Stomach (tissue), 9 donors: ENCODE measurements around the gene AP5Z1. TPM values are rescaled to one million over a fixed set of nuclear protein-coding genes. Genes with fewer than 3 reads are reported as not detected.

Experiments used
- DNase-seq, 2 donors: peaks; one replicate each; pipeline versions ENCODE4 v3.0.0 to v3.0.0-alpha.2; 2013 to 2019
- H3K27ac ChIP-seq, 5 donors: fragments of 200-600 bp in 4 of 5; sonication (generic) in 4 of 5; one replicate each; pipeline ENCODE4 v1.5.1; 2013 to 2019; ENCODE audit warnings: mild to moderate bottlenecking in 1 of 5, moderate library complexity in 1 of 5
- H3K27me3 ChIP-seq, 3 donors: fragments of 200-600 bp; sonication (generic); one replicate each; pipeline ENCODE4 v1.5.1; 2017 to 2019; ENCODE audit warnings: mixed run types in 1 of 3
- H3K36me3 ChIP-seq, 4 donors: fragments of 200-600 bp; sonication (generic); 1 replicate in 3 of 4; 2 replicates in 1 of 4; pipeline ENCODE4 v1.5.1; 2016 to 2019
- H3K4me1 ChIP-seq, 4 donors: fragments of 200-600 bp; sonication (generic); one replicate each; pipeline ENCODE4 v1.5.1; 2016 to 2019
- H3K4me3 ChIP-seq, 4 donors: fragments of 200-600 bp; sonication (generic) in 3 of 4; one replicate each; pipeline ENCODE4 v1.5.1; 2016 to 2019; ENCODE audit warnings: mild to moderate bottlenecking in 1 of 4
- H3K9me3 ChIP-seq, 4 donors: fragments of 200-600 bp; sonication (generic); one replicate each; pipeline ENCODE4 v1.5.1; 2016 to 2019
- CTCF ChIP-seq, 7 experiments: fragments of 450-650 bp in 4 of 7; fragments of 200-600 bp in 3 of 7; sonication (generic) in 3 of 7; IDR thresholded peaks; one replicate each; pipeline ENCODE4 v1.5.1; 2016 to 2019; ENCODE audit warnings: antibody characterized with exemption in 7 of 7, control low read depth in 2 of 7, mild to moderate bottlenecking in 1 of 7
- EP300 ChIP-seq: sonication (generic); formaldehyde crosslinking; IDR thresholded peaks from one replicate; pipeline ENCODE4 v1.6.1; 2017; ENCODE audit warnings: antibody characterized with exemption
- POLR2A ChIP-seq, 4 donors: fragments of 450-650 bp; IDR thresholded peaks; one replicate each; pipeline ENCODE4 v1.6.1; 2016; ENCODE audit warnings: antibody characterized with exemption in 4 of 4, control low read depth in 2 of 4, mild to moderate bottlenecking in 1 of 4, moderate library complexity in 1 of 4
- POLR2AphosphoS5 ChIP-seq, 3 donors: sonication (generic); formaldehyde crosslinking; IDR thresholded peaks; one replicate each; pipeline ENCODE4 v1.6.1; 2016; ENCODE audit warnings: antibody characterized with exemption in 3 of 3
- WGBS, 5 donors: extraction: QIAGEN DNeasy Blood & Tissue Kit in 3 of 5; methylation state at CpG; one replicate each; pipeline versions ENCODE4 v1.1.5 to v1.1.7; 2013 to 2018; 5-methylcytosine and 5-hydroxymethylcytosine counted together
- intact Hi-C: fragments of 100-400 bp; cut with DNase I; formaldehyde crosslinking; loops from one replicate; pipeline ENCODE4 v1.15.1; 2023; ENCODE audit warnings: low total_unique reads
- polyA plus RNA-seq, 3 donors: library from polyadenylated mRNA; stranded (reverse); fragments of 200-250 nt; gene quantifications; one replicate each; pipeline ENCODE4 v1.2.3, GENCODE V29; 2013
- total RNA-seq, 5 donors: library from RNA; depleted of rRNA; stranded (reverse); fragments of >200 nt; gene quantifications; one replicate each; pipeline versions ENCODE4 v1.1.0 to v1.2.3, GENCODE V29; 2014 to 2016
- donor health status: healthy with polysubstance abuse.
- donor health status: Bipolar disorder and iron deficiency.
- donor health status: healthy.

Gene AP5Z1
- total and polyA plus RNA-seq, 8 donors = 11.6 to 140 (median 42.3) TPM

GRCh38 chr7:4760952-4761351 lies 14.5 kb upstream of the AP5Z1 start:
- Histone ChIP-seq H3K36me3 (peaks cover 76 to 100% (median 94%) of the 10 kb centered on the region in 4 donors), H3K27ac (no peak overlapping the region), H3K9me3 (no peaks in the 10 kb centered on the region), H3K4me1 (peaks cover 0 to 5% (median 0%) of the 10 kb centered on the region in 4 donors), H3K27me3 (no peaks in the 10 kb centered on the region), H3K4me3 (no peak overlapping the region)
- no peak for DNase-seq
- TF ChIP-seq EP300 (no peak), POLR2AphosphoS5 (IDR thresholded peaks at IDR 0.05) (no peak), CTCF (IDR thresholded peaks at IDR 0.05) (no peak), POLR2A (IDR thresholded peaks at IDR 0.05) (no peak)
- 94 to 98% (median 96%) methylated on average over 9 to 26 of the region's 26 CpGs for WGBS, 5 donors
- intact Hi-C loops = no loop called here

GRCh38 chr7:4762121-4763055 lies 13.0 kb upstream of the AP5Z1 start:
- Histone ChIP-seq H3K36me3 (peaks cover 64 to 98% (median 88%) of the 10 kb centered on the region in 4 donors), H3K27ac (no peak overlapping the region), H3K27me3 (no peaks in the 10 kb centered on the region), H3K4me1 (peaks cover 0 to 13% (median 0%) of the 10 kb centered on the region in 4 donors), H3K4me3 (no peak overlapping the region), H3K9me3 (no peaks in the 10 kb centered on the region)
- WGBS, 5 donors = 85 to 95% (median 93%) methylated on average over 45 to 54 of the region's 54 CpGs
- intact Hi-C loops = no loop called here
- no peak for TF ChIP-seq POLR2AphosphoS5 (IDR thresholded peaks at IDR 0.05)
- TF ChIP-seq POLR2A (IDR thresholded peaks at IDR 0.05) = no peak
- DNase-seq = no peak

GRCh38 chr7:4763091-4763793 lies 12.2 kb upstream of the AP5Z1 start:
- no peaks in the 10 kb centered on the region for H3K27me3 ChIP-seq
- H3K4me3 ChIP-seq = no peak overlapping the region
- no peak for DNase-seq
- no peaks in the 10 kb centered on the region for H3K9me3 ChIP-seq
- WGBS, 5 donors = 92 to 96% (median 95%) methylated on average over 28 to 32 of the region's 32 CpGs
- intact Hi-C loops = no loop called here
- no peak overlapping the region for H3K27ac ChIP-seq
- H3K4me1 ChIP-seq = peaks cover 0 to 13% (median under 1%) of the 10 kb centered on the region in 4 donors
- H3K36me3 ChIP-seq = peaks cover 58 to 90% (median 82%) of the 10 kb centered on the region in 4 donors
- TF ChIP-seq CTCF (IDR thresholded peaks at IDR 0.05) = no peak

- peaks cover 54 to 87% (median 76%) of the 10 kb centered on the region in 4 donors for H3K36me3 ChIP-seq
- H3K27ac ChIP-seq = peak overlapping the region in 1 of 5 donors; percentile 94
- peaks cover 0 to 13% (median 3%) of the 10 kb centered on the region in 4 donors for H3K4me1 ChIP-seq
- 95 to 99% (median 97%) methylated on average over 13 to 21 of the region's 21 CpGs for WGBS, 5 donors
- DNase-seq = no peak
- H3K27me3 ChIP-seq = no peaks in the 10 kb centered on the region
- no peaks in the 10 kb centered on the region for H3K9me3 ChIP-seq
- TF ChIP-seq POLR2A (IDR thresholded peaks at IDR 0.05) = no peak
- no peak for TF ChIP-seq POLR2AphosphoS5 (IDR thresholded peaks at IDR 0.05)
- no peak for TF ChIP-seq CTCF (IDR thresholded peaks at IDR 0.05)
- no peak for TF ChIP-seq EP300
- intact Hi-C loops = no loop called here
- no peak overlapping the region for H3K4me3 ChIP-seq
These were observed 11.6 kb upstream of the AP5Z1 start for GRCh38 chr7:4763794-4764185.
